IMR-90 (cell line): ENCODE data around the gene GLIPR1. TPM values are rescaled to one million over a fixed set of nuclear protein-coding genes. Genes with fewer than 3 reads are reported as not detected.

Source experiments
- ATAC-seq: fragments of 200-7000 bp; cut with Tn5 transposase; 2 replicates; pipeline ENCODE4 v1.9.1; 2020; ENCODE audit warnings: low read depth, mild to moderate bottlenecking, moderate library complexity
- BruUV-seq: library from RNA; stranded (reverse); fragments of 400-500 nt; replicated peaks from 2 replicates; lab custom pipeline; 2021; lab: Mats Ljungman, UMichigan
- CTCF ChIA-PET: fragments of 300-600 bp; formaldehyde crosslinking; extraction: SDS; loops from one replicate; lab custom pipeline; 2021; ENCODE audit warnings: antibody characterized with exemption; lab: Yijun Ruan, JAX
- POLR2A ChIA-PET: fragments of 300-600 bp; sonication (Branson Sonifier 250); formaldehyde crosslinking; loops from one replicate; lab custom pipeline; 2022; ENCODE audit warnings: antibody characterized with exemption; ENCODE audit not compliant: unreplicated experiment; lab: Charles Lee
- DNase-seq: peaks from one replicate; pipeline ENCODE4 v3.0.0; 2013
- H2AFZ ChIP-seq: replicated peaks from 2 replicates; pipeline ENCODE3; 2013; ENCODE audit warnings: low read length, mild to moderate bottlenecking; ENCODE audit not compliant: poor library complexity
- H2AK5ac ChIP-seq: 2 replicates; pipeline ENCODE4 v1.6.1; 2013; ENCODE audit warnings: low read depth, low read length, inconsistent platforms
- H2AK9ac ChIP-seq: replicated peaks from 2 replicates; pipeline ENCODE3; 2013; ENCODE audit warnings: mild to moderate bottlenecking, low read depth, low read length, moderate library complexity; ENCODE audit not compliant: poor library complexity
- H2BK120ac ChIP-seq: 2 replicates; pipeline ENCODE4 v1.6.1; 2013; ENCODE audit warnings: low read depth, low read length, inconsistent platforms
- H2BK15ac ChIP-seq: 3 replicates; pipeline ENCODE4 v1.6.1; 2013; ENCODE audit warnings: low read depth, low read length, inconsistent platforms
- H2BK20ac ChIP-seq: 2 replicates; pipeline ENCODE4 v1.6.1; 2013; ENCODE audit warnings: low read depth, mild to moderate bottlenecking, inconsistent platforms, low read length, moderate library complexity
- H2BK5ac ChIP-seq: 2 replicates; pipeline ENCODE4 v1.6.1; 2013; ENCODE audit warnings: mild to moderate bottlenecking, low read depth, low read length, inconsistent platforms; ENCODE audit not compliant: poor library complexity, severe bottlenecking
- H3K14ac ChIP-seq: replicated peaks from 2 replicates; pipeline ENCODE4 v1.6.1; 2013; ENCODE audit warnings: low read depth, low read length, inconsistent platforms
- H3K18ac ChIP-seq: 2 replicates; pipeline ENCODE4 v1.6.1; 2013; ENCODE audit warnings: low read depth, low read length, control low read depth
- H3K23ac ChIP-seq: 2 replicates; pipeline ENCODE4 v1.6.1; 2013; ENCODE audit warnings: low read depth, low read length, inconsistent platforms
- H3K27ac ChIP-seq: 2 replicates; pipeline ENCODE4 v1.5.1; 2013; ENCODE audit warnings: mild to moderate bottlenecking, control low read depth, low read length; ENCODE audit not compliant: insufficient read depth
- H3K27me3 ChIP-seq: 2 replicates; pipeline ENCODE4 v1.6.1; 2013; ENCODE audit warnings: low read length; ENCODE audit not compliant: control insufficient read depth, insufficient read depth
- H3K36me3 ChIP-seq: 2 replicates; pipeline ENCODE4 v1.6.1; 2013; ENCODE audit warnings: low read length, mixed read lengths; ENCODE audit not compliant: control insufficient read depth, insufficient read depth
- H3K4ac ChIP-seq: 2 replicates; pipeline ENCODE4 v1.6.1; 2013; ENCODE audit warnings: low read depth, low read length, inconsistent platforms
- H3K4me1 ChIP-seq: 2 replicates; pipeline ENCODE4 v1.6.1; 2013; ENCODE audit warnings: low read length, mixed read lengths; ENCODE audit not compliant: control insufficient read depth, insufficient read depth
- H3K4me2 ChIP-seq: 2 replicates; pipeline ENCODE4 v1.6.1; 2013; ENCODE audit warnings: low read depth, mild to moderate bottlenecking, control low read depth, low read length, moderate library complexity
- H3K4me3 ChIP-seq: 2 replicates; pipeline ENCODE4 v1.5.1; 2013; ENCODE audit warnings: low read depth, mild to moderate bottlenecking, control low read depth, low read length, moderate library complexity; ENCODE audit not compliant: insufficient read depth
- H3K56ac ChIP-seq: 2 replicates; pipeline ENCODE4 v1.6.1; 2013; ENCODE audit warnings: low read length, inconsistent platforms; ENCODE audit not compliant: insufficient read depth; ENCODE audit errors: extremely low read depth
- H3K79me1 ChIP-seq, 2 experiments: 2 replicates each; pipeline ENCODE4 v1.6.1; 2013; ENCODE audit warnings: low read length in 2 of 2, inconsistent platforms in 1 of 2, low read depth in 1 of 2
- H3K9ac ChIP-seq: 2 replicates; pipeline ENCODE4 v1.6.1; 2013; ENCODE audit warnings: low read depth, low read length, control low read depth
- H3K9me1 ChIP-seq: 2 replicates; pipeline ENCODE4 v1.6.1; 2013; ENCODE audit warnings: low read length, inconsistent platforms; ENCODE audit not compliant: insufficient read depth
- H3K9me3 ChIP-seq: 2 replicates; pipeline ENCODE4 v1.6.1; 2013; ENCODE audit warnings: low read length; ENCODE audit not compliant: control insufficient read depth, insufficient read depth
- H4K20me1 ChIP-seq: 2 replicates; pipeline ENCODE4 v1.6.1; 2013; ENCODE audit warnings: low read length, inconsistent platforms; ENCODE audit not compliant: insufficient read depth
- H4K5ac ChIP-seq: 2 replicates; pipeline ENCODE4 v1.6.1; 2013; ENCODE audit warnings: mild to moderate bottlenecking, low read depth, low read length, control low read depth
- H4K8ac ChIP-seq, 2 experiments: 2 replicates each; pipeline ENCODE4 v1.6.1; 2013; ENCODE audit warnings: low read depth in 2 of 2, low read length in 2 of 2, control low read depth in 1 of 2, inconsistent platforms in 1 of 2
- H4K91ac ChIP-seq: 2 replicates; pipeline ENCODE4 v1.6.1; 2013; ENCODE audit warnings: low read depth, low read length, inconsistent platforms; ENCODE audit not compliant: insufficient read depth
- BHLHE40 ChIP-seq: fragments of 150-350 bp; IDR thresholded peaks from 2 replicates; pipeline ENCODE4 v1.6.1; 2016; ENCODE audit warnings: mild to moderate bottlenecking, low read depth, low read length
- FOS ChIP-seq: fragments of 150-350 bp; IDR thresholded peaks from 2 replicates; pipeline ENCODE4 v1.6.1; 2016; ENCODE audit warnings: low read depth, low read length
- MXI1 ChIP-seq: IDR thresholded peaks from 2 replicates; pipeline ENCODE4 v1.6.1; 2012; ENCODE audit warnings: low read depth, mild to moderate bottlenecking, low read length, moderate library complexity, borderline replicate concordance
- RAD21 ChIP-seq: IDR thresholded peaks from 2 replicates; pipeline ENCODE4 v1.6.1; 2012; ENCODE audit warnings: low read length, improper control_type of control experiment
- RCOR1 ChIP-seq: IDR thresholded peaks from 2 replicates; pipeline ENCODE4 v1.6.1; 2012; ENCODE audit warnings: mild to moderate bottlenecking, low read length, improper control_type of control experiment; ENCODE audit not compliant: insufficient replicate concordance
- SMC3 ChIP-seq: fragments of 150-350 bp; IDR thresholded peaks from 2 replicates; pipeline ENCODE4 v1.6.1; 2016; ENCODE audit warnings: low read depth, mild to moderate bottlenecking, antibody characterized with exemption, low read length, moderate library complexity
- WGBS, 2 experiments: methylation state at CpG; one replicate each; pipeline versions ENCODE4 v1.1.5 to v1.1.7; 2013; ENCODE audit warnings: missing lambda C conversion rate in 2 of 2; ENCODE audit not compliant: insufficient read length in 1 of 2; ENCODE audit errors: extremely low coverage in 2 of 2; 5-methylcytosine and 5-hydroxymethylcytosine counted together
- dilution Hi-C: fragments of 300-500 bp; cut with HindIII; formaldehyde crosslinking; loops from one replicate; pipeline ENCODE4 v1.14.3; 2018; ENCODE audit warnings: low sequenced_read_pairs; ENCODE audit not compliant: unreplicated experiment
- in situ Hi-C: fragments of 300-500 bp; cut with MboI; formaldehyde crosslinking; loops from 3 replicates; pipeline ENCODE4 v1.14.3; 2019; ENCODE audit warnings: low sequenced_read_pairs, inconsistent platforms, mixed read lengths
- intact Hi-C: fragments of 100-400 bp; cut with micrococcal nuclease; formaldehyde crosslinking; loops from 2 replicates; pipeline ENCODE4 v1.10.0; 2022
- polyA plus RNA-seq, 3 experiments: library from polyadenylated mRNA; depleted of rRNA; stranded (reverse); fragments of >200 nt; gene quantifications; 2 replicates each; pipeline ENCODE4 v1.2.3, GENCODE V29; 2012; ENCODE audit warnings: low replicate concordance in 1 of 3
- total RNA-seq: library from RNA; depleted of rRNA; stranded (reverse); fragments of >200 nt; gene quantifications from 2 replicates; pipeline ENCODE4 v1.2.3, GENCODE V29; 2012

Gene GLIPR1
- total and polyA plus RNA-seq, 2 of the 4 experiments (the other 2 are of a cell fraction) = 268 to 327 TPM

DNA sequence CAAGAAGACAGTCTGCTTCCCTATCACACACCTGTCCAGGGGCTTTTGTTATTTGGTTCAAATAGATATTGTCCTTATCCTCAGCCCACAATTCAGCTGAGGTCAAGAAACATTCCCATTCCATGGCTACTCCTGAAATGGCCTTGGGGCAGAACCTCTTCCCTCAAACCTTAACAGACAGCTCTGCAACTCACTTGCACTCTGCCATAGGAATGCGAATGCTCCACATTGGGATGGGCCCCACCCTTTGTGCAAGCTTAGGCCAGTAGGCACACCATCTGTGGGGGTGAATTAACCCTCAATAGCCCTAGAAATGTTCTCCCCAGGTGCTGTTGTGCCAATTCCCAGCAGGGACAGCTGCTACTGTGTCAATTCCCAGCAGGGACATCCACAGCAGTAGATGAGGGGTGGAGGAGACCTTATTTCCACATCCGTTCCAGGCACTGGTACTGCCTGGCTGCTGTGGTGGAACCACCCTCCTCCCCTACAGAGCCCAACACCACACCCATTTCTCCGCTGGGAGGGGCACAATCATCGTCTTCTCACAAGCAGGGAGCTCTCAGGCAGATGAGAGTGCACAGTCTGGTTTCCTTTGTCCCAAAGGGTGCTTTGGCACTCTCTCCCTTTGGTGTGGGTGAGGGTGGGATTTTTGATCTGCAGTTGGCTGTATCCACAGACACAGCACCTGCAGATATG lies 42.3 kb upstream of the GLIPR1 start:
- H3K9me3 ChIP-seq = peaks cover 2% of the 10 kb centered on the region; the same call in 1 of the 2 replicates
- H3K4ac ChIP-seq = peak overlapping the region; percentile 43; the same call in 1 of the 2 replicates
- no peak overlapping the region for H3K27ac ChIP-seq
- H3K4me1 ChIP-seq = peaks cover 2% of the 10 kb centered on the region
- peak overlapping the region; percentile 35; the same call in 1 of the 2 replicates for H2BK120ac ChIP-seq
- intact Hi-C loops = no loop called here
- CTCF ChIA-PET = no interaction called here
- H3K23ac ChIP-seq = no peak overlapping the region
- 0 out of 2 replicates have a peak overlapping the region, but pooled peaks have one; percentile 22 for H3K14ac ChIP-seq
- WGBS, 2 experiments = no CpG with 5 or more reads among the region's 4 CpGs
- no peak overlapping the region for H4K8ac ChIP-seq
- ATAC-seq = no peak; the same call in 1 of the 2 replicates
- no peaks in the 10 kb centered on the region for H4K20me1 ChIP-seq
- POLR2A ChIA-PET = no interaction called here
- H3K4me3 ChIP-seq = no peak overlapping the region
- H2BK20ac ChIP-seq = 0 out of 2 replicates have a peak overlapping the region, but pooled peaks have one; percentile 53
- 0 out of 2 replicates have a peak, but pooled peaks cover 3% of the 10 kb centered on the region for H3K9me1 ChIP-seq
- in situ Hi-C loops = no loop called here
- no peak overlapping the region for H2AK9ac ChIP-seq
- H3K27me3 ChIP-seq = no peaks in the 10 kb centered on the region
- H3K4me2 ChIP-seq = no peak overlapping the region
- H3K9ac ChIP-seq = no peak overlapping the region
- no peaks in the 10 kb centered on the region for H3K36me3 ChIP-seq
- H3K18ac ChIP-seq = no peak overlapping the region
- H4K91ac ChIP-seq = peak overlapping the region; percentile 12; the same call in 1 of the 2 replicates
- no TSS peak for BruUV-seq
- H3K79me1 ChIP-seq = no peaks in the 10 kb centered on the region
- dilution Hi-C loops = no loop called here
- H2BK5ac ChIP-seq = no peak overlapping the region
- no peak for DNase-seq
- no peak overlapping the region for H4K5ac ChIP-seq
- TF ChIP-seq RAD21 (no peak), RCOR1 (no peak), BHLHE40 (no peak), FOS (no peak), MXI1 (no peak), SMC3 (no peak)
- H2AK5ac ChIP-seq = peak overlapping the region; percentile 91
- H2BK15ac ChIP-seq = no peak overlapping the region; the same call in 2 of the 3 replicates
- peak overlapping the region; percentile 24 for H2AFZ ChIP-seq
- no peak overlapping the region for H3K56ac ChIP-seq
